ENCODE data around the gene TMED5.
"Not testable (repeated sequence)": the region's sequence is repeated elsewhere in the genome, so short reads cannot be mapped to it uniquely, and the experiment has no call there.

Gene TMED5

DNA sequence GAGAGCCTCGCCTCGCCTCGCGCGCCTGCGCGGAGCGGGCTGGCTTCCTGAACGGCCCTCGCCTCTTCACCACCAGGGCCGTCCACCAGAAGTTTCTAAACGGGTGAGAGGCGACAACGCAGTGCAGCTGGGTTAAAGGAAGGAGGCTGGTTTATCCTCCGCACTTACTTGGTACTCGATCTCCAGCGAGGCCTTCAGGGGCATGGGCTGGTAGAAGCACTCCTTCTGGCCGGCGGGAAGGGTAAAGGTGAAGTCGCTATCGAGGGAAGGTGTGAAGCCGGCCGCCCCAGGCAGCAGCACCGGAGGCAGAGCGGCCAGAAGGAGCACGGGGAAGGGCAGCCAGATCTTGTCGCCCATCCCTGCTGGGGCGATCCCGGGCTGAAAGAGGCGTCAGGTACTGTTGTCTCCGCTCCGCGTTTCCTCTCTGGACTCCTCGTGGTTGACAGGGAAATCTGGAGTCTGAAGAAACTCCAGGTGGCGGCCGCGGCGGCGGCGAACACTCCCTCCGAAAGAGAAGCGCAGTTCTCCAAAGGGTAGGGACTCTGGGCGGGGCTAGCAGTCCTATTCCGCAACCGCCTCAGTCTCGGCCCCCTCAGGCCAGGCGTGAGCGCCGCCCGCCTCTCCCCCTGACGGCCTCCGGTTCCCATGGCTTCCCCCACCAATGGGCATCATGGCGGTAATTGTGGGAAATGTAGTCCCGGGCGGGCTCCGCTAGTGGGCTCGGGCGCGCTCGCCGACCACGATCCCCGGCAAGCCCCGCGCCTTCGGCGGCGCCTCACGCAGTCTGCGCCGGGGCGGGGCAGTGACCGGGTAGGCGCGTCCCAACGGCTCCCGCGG, at the start of gene TMED5:
Gene TMED5, minus strand, starts transcription at position 528 of the 837 bp plus-strand sequence. Its CDS starts 171 bp downstream, at position 357.
- peak; percentile 85 for DNase-seq (ENCODE audit: low read depth)

DNA sequence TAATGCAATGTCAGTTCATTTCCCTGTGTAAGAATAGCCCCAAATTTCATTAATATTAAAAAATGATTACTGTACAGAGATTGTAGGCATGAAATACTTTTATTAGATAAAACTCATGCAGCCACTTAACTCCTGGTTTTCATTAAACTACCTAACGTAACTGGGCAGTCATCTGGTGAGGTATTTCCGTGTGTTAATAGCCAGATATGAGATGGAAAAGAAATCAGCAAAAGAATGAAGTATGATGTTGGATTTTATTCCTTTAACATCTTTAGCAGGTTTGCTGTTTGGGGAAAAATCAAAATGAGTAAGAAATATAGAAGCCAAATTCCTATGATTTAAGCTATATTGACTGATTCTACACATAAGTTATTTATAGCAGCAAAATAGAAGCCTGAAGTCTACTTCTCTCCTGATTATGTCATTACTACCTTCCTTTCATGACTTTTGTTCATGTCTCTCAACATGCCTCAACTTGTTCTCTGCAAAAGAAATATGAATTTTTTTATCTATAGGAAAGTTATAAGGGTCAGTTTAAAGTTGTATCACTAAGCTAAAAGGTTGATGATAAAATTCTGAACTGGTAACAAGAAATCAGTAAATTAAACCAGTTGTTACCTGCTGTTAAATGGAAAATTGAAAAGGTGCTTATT, 42.9 kb upstream of the TMED5 start:
- DNase-seq (ENCODE audit: low read depth), result no peak

- peak; percentile 36 for DNase-seq (ENCODE audit: low read depth)
Observed at GRCh38 chr1:93221913-93222312, 41.7 kb upstream of the TMED5 start.

GRCh38 chr1:93220716-93221115, 40.5 kb upstream of the TMED5 start:
- not testable (repeated sequence) for DNase-seq (ENCODE audit: low read depth)

GRCh38 chr1:93219443-93219842, 39.2 kb upstream of the TMED5 start:
- DNase-seq (ENCODE audit: low read depth), result no peak

GRCh38 chr1:93215322-93215721, 35.1 kb upstream of the TMED5 start:
- no peak for DNase-seq (ENCODE audit: low read depth)

- no peak for DNase-seq (ENCODE audit: low read depth)
Observed at GRCh38 chr1:93207211-93207610, 27.0 kb upstream of the TMED5 start.

DNA sequence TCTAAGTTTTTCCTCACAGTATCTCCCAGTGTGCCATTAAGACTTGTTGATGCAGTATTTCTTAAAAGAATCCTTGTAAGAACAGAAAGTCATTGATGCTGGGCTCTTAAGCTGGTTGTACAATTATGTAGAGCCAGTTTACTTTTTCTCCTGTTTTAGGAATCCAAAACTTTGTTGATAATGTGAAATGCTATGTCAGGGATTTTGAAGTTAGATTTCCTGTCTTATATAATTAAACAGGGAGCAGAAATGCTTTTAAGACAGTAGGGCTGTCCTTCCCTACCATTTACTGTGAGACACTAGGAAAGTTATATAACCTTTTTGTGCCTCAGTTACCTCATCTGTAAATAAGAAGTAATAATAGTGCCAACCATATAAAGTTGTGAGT, 26.3 kb upstream of the TMED5 start:
- DNase-seq (ENCODE audit: low read depth), result no peak

DNA sequence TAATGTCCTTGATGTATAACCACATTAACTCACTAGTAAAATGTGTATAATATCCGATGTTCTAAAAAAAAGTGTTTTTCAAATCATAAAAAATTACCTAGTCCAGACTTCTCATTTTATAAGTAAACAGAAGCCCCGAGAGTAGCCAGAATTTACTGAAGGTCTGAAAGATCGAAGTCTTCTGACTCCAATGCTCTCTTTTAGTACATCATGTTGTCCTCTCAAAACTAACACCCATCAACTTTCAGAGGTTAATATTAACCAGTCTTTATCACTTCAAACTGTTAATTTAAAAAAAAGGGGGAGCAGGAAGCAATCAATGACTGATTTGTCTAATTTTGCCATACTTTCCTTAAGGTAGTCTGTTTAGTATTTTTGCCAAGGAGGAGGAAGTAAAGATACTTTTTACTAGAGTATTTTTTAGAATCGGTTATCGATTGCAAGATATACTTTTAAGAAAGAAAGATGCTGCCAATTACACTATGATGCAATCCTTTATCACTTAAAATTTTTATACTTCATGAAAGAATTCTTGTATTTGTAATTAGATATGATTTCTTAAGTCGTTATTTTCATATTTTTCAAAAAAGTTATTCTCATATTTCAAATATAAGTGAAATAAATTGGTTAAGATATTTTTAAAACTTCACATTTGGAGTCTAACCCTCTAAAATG, 25.8 kb upstream of the TMED5 start:
- DNase-seq (ENCODE audit: low read depth), result no peak

DNA sequence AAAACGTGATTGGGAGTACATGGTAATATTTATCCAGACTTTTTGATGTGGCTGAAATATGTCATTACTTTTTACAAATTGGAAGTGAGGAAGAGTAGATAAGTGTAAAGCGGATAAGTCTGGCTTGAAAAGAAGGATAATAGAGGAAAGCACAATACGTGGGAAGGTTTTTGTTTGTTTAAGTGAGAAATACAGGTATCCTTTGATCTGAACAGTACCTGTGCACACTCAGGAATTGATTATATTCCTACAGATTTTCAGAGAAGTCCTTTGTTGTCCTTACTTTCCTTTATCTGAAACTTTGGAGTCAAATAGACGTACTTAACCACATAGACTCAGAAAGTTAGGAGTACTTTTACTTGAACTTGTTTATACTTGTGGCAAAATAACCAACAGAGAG, 20.5 kb upstream of the TMED5 start:
- no peak for DNase-seq (ENCODE audit: low read depth)

DNA sequence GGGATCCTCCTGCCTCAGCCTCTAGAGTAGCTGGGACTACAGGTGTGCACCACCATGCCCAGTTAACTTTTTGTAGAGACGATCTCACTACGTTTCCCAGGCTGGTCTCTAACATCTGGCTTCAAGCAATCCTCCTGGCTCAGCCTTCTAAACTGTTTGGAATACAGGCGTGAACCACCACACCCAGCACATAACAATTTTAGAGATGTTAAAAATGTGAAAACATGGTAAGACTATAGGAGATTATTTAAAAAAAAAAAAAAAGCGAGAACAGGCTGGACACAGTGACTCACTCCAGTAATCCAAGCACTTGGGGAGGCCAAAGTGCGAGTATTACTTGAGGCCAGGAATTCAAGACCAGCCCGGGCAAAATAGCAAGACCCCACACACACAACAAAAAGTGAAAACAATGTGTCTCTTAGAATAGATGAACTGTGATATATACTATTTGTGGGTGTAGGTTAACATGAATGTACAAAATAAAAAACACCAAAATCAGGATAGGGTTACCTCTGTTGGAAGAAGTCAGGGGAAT, 19.9 kb upstream of the TMED5 start:
- DNase-seq (ENCODE audit: low read depth), result no peak

GRCh38 chr1:93199150-93199549, 18.9 kb upstream of the TMED5 start:
- DNase-seq (ENCODE audit: low read depth), result no peak

GRCh38 chr1:93196591-93196990, 16.4 kb upstream of the TMED5 start:
- DNase-seq (ENCODE audit: low read depth), result no peak

DNA sequence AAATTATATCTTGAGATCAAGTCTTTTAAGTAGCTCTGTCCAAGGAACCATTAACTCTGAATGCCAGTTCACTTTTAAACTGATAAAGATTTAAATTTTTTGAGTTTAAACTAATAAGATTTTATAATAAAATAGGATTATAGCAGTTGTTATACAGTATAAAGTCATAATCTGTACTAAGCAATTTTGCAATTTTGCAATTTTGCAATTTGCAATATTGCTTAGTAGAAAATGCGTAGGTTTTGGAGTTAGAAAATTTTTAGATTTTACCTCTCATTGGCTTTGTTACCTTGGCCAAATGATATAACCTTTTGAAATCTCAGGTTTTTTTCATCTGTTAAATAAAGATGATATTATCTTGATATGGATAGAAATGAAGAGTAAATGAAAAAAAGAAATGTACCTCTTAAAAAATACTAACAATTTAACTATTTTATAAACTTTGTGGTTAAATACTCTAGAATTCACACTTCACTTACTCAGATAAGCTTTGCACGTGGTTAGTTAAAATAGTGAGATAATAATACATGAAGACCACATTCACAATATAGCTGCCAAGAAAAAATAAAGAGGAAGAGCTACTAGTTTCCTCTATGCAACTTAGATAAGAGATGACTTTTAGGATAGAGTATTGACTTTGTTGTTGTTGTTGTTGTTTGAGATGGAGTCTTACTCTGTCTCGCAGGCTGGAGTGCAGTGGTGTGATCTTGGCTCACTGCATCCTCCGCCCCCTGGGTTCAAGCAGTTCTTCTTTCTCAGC, 14.2 kb upstream of the TMED5 start:
- DNase-seq (ENCODE audit: low read depth), result no peak

GRCh38 chr1:93190432-93190831, 10.2 kb upstream of the TMED5 start:
- no peak for DNase-seq (ENCODE audit: low read depth)

GRCh38 chr1:93186667-93187066, 6.5 kb upstream of the TMED5 start:
- no peak for DNase-seq (ENCODE audit: low read depth)

GRCh38 chr1:93180723-93181613, 755 bp upstream of the TMED5 start, which contains the start of gene CCDC18:
TSS of gene CCDC18 (plus strand) at chr1:93180724. CDS start at chr1:93183362, 2,638 bp downstream.
- no peak for DNase-seq (ENCODE audit: low read depth)

GRCh38 chr1:93178418-93178817, 1.8 kb downstream of the TMED5 start:
- DNase-seq (ENCODE audit: low read depth), result no peak

DNA sequence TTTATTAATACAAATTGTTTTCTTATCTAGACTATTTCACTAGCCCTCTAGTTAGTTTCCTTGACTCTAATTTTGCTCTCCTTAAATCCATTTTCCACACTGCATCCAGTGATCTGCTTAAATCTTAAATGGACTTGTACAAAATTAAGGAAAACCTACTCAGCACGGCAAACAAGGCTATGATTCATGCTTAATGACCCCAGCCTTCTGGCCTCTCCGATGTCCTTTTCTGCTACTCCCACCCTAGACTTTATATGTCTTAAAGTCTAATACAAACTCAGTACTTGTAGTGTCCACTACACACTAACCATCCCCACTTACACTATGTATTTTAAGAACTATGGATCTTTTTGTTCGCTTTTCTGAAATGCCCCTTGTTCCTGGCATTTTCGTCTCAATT, 2.2 kb downstream of the TMED5 start:
- no peak for DNase-seq (ENCODE audit: low read depth)

- DNase-seq (ENCODE audit: low read depth), result not testable (repeated sequence)
Observed at GRCh38 chr1:93174638-93175037, 5.6 kb downstream of the TMED5 start.

DNA sequence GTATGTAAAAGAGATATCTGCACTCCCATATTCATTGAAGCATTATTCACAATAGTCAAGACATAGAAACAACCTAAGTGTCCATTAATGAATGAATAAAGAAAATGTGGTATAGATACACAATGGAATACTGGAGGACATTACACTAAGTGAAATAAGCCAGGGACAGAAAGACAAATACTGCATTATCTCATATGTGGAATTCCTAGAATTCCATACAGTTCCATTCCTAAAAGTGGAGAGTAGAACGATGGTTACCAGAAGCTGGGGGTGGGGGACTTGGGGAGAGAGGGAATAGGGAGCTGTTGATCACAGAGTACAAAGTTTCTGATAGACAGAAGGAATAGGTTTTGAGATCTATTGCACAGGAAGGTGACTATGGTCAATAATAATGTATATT, 7.4 kb downstream of the TMED5 start:
- DNase-seq (ENCODE audit: low read depth), result no peak

Data from non-pigmented ciliary epithelial cell (primary cell).